Effector memory CD4-positive, alpha-beta T cell (primary cell): Measurements from ENCODE around the gene SERTM2.

Source experiments
- DNase-seq, 3 donors: peaks; one replicate each; pipeline ENCODE4 v3.0.0-alpha.2; 2020
- H3K27ac ChIP-seq: 2 replicates; pipeline ENCODE4 v1.7.0; 2013; ENCODE audit warnings: mild to moderate bottlenecking, low read length, moderate library complexity; ENCODE audit not compliant: insufficient read depth, poor library complexity, severe bottlenecking
- H3K27me3 ChIP-seq: replicated peaks from 2 replicates; pipeline ENCODE4 v1.7.0; 2013; ENCODE audit warnings: mild to moderate bottlenecking, low read length; ENCODE audit not compliant: insufficient read depth, control insufficient read depth, poor library complexity, severe bottlenecking
- H3K36me3 ChIP-seq: 2 replicates; pipeline ENCODE4 v1.7.0; 2013; ENCODE audit warnings: mild to moderate bottlenecking, low read length, moderate library complexity; ENCODE audit not compliant: control insufficient read depth, insufficient read depth
- H3K4me1 ChIP-seq: 2 replicates; pipeline ENCODE4 v1.7.0; 2013; ENCODE audit warnings: low read length, mild to moderate bottlenecking; ENCODE audit not compliant: control insufficient read depth, insufficient read depth, poor library complexity, severe bottlenecking
- H3K4me3 ChIP-seq: 2 replicates; pipeline ENCODE4 v1.7.0; 2013; ENCODE audit warnings: low read length, low read depth, mild to moderate bottlenecking; ENCODE audit not compliant: insufficient read depth, poor library complexity, severe bottlenecking
- H3K9me3 ChIP-seq: 2 replicates; pipeline ENCODE4 v1.7.0; 2013; ENCODE audit warnings: mild to moderate bottlenecking, low read length, moderate library complexity; ENCODE audit not compliant: control insufficient read depth
- total RNA-seq, 3 donors: gene quantifications; one replicate each; lab custom pipeline; 2026; lab: John Stamatoyannopoulos, UW

SERTM2 gene
- total RNA-seq = 0 reads per million in 3 donors

- Histone ChIP-seq H3K27me3 (no peaks in the 10 kb centered on the region), H3K27ac (no peak within 1 kb of the TSS), H3K4me1 (no peaks in the 10 kb centered on the region), H3K9me3 (no peaks in the 10 kb centered on the region), H3K36me3 (no peaks in the 10 kb centered on the region), H3K4me3 (no peak within 1 kb of the TSS)
- no peak for DNase-seq
These were observed at the start of gene SERTM2 for GRCh38 chrX:111511477-111511876. SERTM2 (plus strand) TSS chrX:111511645; CDS start chrX:111518858, 7,213 bp downstream.

GRCh38 chrX:111465669-111466068 lies 45.8 kb upstream of the SERTM2 start:
- H3K36me3 ChIP-seq = no peaks in the 10 kb centered on the region
- no peaks in the 10 kb centered on the region for H3K9me3 ChIP-seq
- no peak overlapping the region for H3K4me3 ChIP-seq
- no peaks in the 10 kb centered on the region for H3K4me1 ChIP-seq
- DNase-seq = no peak
- no peak overlapping the region for H3K27ac ChIP-seq
- no peaks in the 10 kb centered on the region for H3K27me3 ChIP-seq

GRCh38 chrX:111467896-111468295 lies 43.5 kb upstream of the SERTM2 start:
- Histone ChIP-seq H3K4me3 (no peak overlapping the region), H3K27me3 (no peaks in the 10 kb centered on the region), H3K36me3 (no peaks in the 10 kb centered on the region), H3K9me3 (no peaks in the 10 kb centered on the region), H3K4me1 (no peaks in the 10 kb centered on the region), H3K27ac (no peak overlapping the region)
- no peak for DNase-seq

GRCh38 chrX:111470681-111471403 lies 40.6 kb upstream of the SERTM2 start:
- Histone ChIP-seq H3K27ac (no peak overlapping the region), H3K4me1 (no peaks in the 10 kb centered on the region), H3K4me3 (no peak overlapping the region), H3K27me3 (no peaks in the 10 kb centered on the region), H3K9me3 (no peaks in the 10 kb centered on the region), H3K36me3 (no peaks in the 10 kb centered on the region)
- no peak for DNase-seq

DNA sequence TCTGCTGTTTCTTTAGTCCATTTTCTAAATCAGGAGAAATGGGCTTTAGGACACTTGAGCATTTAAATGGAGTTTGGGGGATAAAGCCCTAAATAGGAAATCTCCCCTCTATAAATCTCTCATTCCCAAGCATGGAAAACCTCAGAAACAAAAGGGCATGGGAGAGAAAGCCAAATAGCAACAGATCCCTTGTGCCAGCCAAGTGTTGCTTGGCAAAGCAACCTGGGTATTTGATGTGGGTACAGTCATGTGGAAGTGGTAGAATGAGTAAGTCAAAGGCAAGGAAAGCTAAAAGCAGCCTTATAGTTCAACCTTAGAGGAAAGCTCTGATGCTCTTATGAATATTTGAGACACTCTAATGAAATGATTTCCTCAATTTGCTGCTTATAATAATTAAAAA lies 29.5 kb upstream of the SERTM2 start:
- no peaks in the 10 kb centered on the region for H3K9me3 ChIP-seq

GRCh38 chrX:111483135-111483534 lies 28.3 kb upstream of the SERTM2 start:
- Histone ChIP-seq H3K27me3 (no peaks in the 10 kb centered on the region), H3K4me1 (no peaks in the 10 kb centered on the region), H3K36me3 (no peaks in the 10 kb centered on the region), H3K4me3 (no peak overlapping the region), H3K27ac (no peak overlapping the region), H3K9me3 (no peaks in the 10 kb centered on the region)
- DNase-seq = no peak

More for the DNA sequence above, 29.5 kb upstream of the SERTM2 start:
- H3K4me3 ChIP-seq = no peak overlapping the region
- no peak overlapping the region for H3K27ac ChIP-seq
- no peaks in the 10 kb centered on the region for H3K36me3 ChIP-seq
- no peak for DNase-seq
- H3K27me3 ChIP-seq = no peaks in the 10 kb centered on the region
- no peaks in the 10 kb centered on the region for H3K4me1 ChIP-seq

- DNase-seq = no peak
- Histone ChIP-seq H3K4me3 (no peak overlapping the region), H3K9me3 (no peaks in the 10 kb centered on the region), H3K4me1 (no peaks in the 10 kb centered on the region), H3K36me3 (no peaks in the 10 kb centered on the region), H3K27me3 (no peaks in the 10 kb centered on the region), H3K27ac (no peak overlapping the region)
These were observed 27.6 kb upstream of the SERTM2 start for GRCh38 chrX:111483881-111484280.

DNA sequence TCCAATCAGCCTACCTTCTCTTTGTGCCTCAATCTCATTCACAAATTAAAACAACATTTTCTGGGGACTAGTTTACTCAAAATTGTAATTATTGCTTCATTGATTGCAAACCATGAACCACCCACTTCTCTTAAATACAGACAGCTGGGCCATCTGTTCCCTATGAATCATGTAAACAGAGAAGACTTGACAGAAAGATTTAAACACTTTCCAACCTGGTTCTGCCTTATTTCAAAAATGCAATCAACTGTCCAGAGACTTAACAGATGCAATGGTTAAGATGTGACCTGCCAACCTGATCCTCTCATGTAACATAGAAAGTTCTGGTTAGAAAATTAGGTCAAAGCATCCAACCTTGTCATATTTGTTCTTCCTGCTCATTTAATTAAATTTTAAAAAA lies 20.8 kb upstream of the SERTM2 start:
- no peak for DNase-seq
- no peaks in the 10 kb centered on the region for H3K27me3 ChIP-seq
- no peaks in the 10 kb centered on the region for H3K9me3 ChIP-seq
- H3K27ac ChIP-seq = no peak overlapping the region
- H3K4me1 ChIP-seq = no peaks in the 10 kb centered on the region
- H3K36me3 ChIP-seq = no peaks in the 10 kb centered on the region
- no peak overlapping the region for H3K4me3 ChIP-seq

- Histone ChIP-seq H3K4me1 (no peaks in the 10 kb centered on the region), H3K36me3 (no peaks in the 10 kb centered on the region), H3K9me3 (no peaks in the 10 kb centered on the region), H3K27me3 (no peaks in the 10 kb centered on the region), H3K27ac (no peak overlapping the region), H3K4me3 (no peak overlapping the region)
- DNase-seq = no peak
These were observed 19.4 kb upstream of the SERTM2 start for GRCh38 chrX:111492085-111492484.

- H3K27ac ChIP-seq = no peak overlapping the region
- H3K4me3 ChIP-seq = no peak overlapping the region
- no peaks in the 10 kb centered on the region for H3K36me3 ChIP-seq
- H3K4me1 ChIP-seq = no peaks in the 10 kb centered on the region
- no peaks in the 10 kb centered on the region for H3K27me3 ChIP-seq
- H3K9me3 ChIP-seq = no peaks in the 10 kb centered on the region
- no peak for DNase-seq
These were observed 12.8 kb upstream of the SERTM2 start for GRCh38 chrX:111498538-111499103.
